ENCODE results near the gene UNC5B.

GRCh38 chr10:71236286-71236685 lies 23.9 kb downstream of the UNC5B start:
- TF ChIP-seq NFYB (CRISPR knock-in tag; conservative IDR thresholded peaks at IDR 0.05; ENCODE audit: low read depth) = no peak
- TF ChIP-seq CTCF (IDR thresholded peaks at IDR 0.05) = no peak
- TF ChIP-seq ZNF121 (CRISPR knock-in tag; IDR thresholded peaks at IDR 0.05) = no peak
- TF ChIP-seq SP1 (CRISPR knock-in tag; conservative IDR thresholded peaks at IDR 0.05) = no peak
- no peak for TF ChIP-seq FOXP4 (CRISPR knock-in tag; IDR thresholded peaks at IDR 0.05)
- no peak for TF ChIP-seq PRRX2 (CRISPR knock-in tag; IDR thresholded peaks at IDR 0.05)
- TF ChIP-seq ELF4 (CRISPR knock-in tag; IDR thresholded peaks at IDR 0.05; ENCODE audit: low read depth) = no peak
- TF ChIP-seq AFF4 (CRISPR knock-in tag; IDR thresholded peaks at IDR 0.05; ENCODE audit: borderline replicate concordance) = no peak
- TF ChIP-seq STAT6 (CRISPR knock-in tag; conservative IDR thresholded peaks at IDR 0.05; ENCODE audit: low read depth) = no peak
- TF ChIP-seq ZNF512 (CRISPR knock-in tag; IDR thresholded peaks at IDR 0.05; ENCODE audit: borderline replicate concordance) = no peak
- TF ChIP-seq HMGA2 (CRISPR knock-in tag; IDR thresholded peaks at IDR 0.05) = no peak

Measured in WTC11 (cell line).